GM23248 (cell line): ENCODE data around the gene UBXN1.

Source experiments
- EZH2 ChIP-seq: fragments of 200-600 bp; sonication (generic); IDR thresholded peaks from 2 replicates; pipeline ENCODE4 v1.6.1; 2018; ENCODE audit warnings: antibody characterized with exemption, mild to moderate bottlenecking; ENCODE audit not compliant: insufficient read depth, poor library complexity, severe bottlenecking
- EZH2phosphoT487 ChIP-seq: fragments of 200-600 bp; sonication (generic); IDR thresholded peaks from 2 replicates; pipeline ENCODE4 v1.6.1; 2018; ENCODE audit warnings: antibody characterized with exemption, moderate library complexity, mild to moderate bottlenecking, low read depth; ENCODE audit not compliant: insufficient read depth

- TF ChIP-seq EZH2 (no peak), EZH2phosphoT487 (no peak)
Observed at GRCh38 chr11:62727872-62728170, 48.9 kb upstream of the UBXN1 start.
